Type B pancreatic cell (in vitro differentiated cells): ENCODE results near the gene CUX1. TPM values are rescaled to one million over a fixed set of nuclear protein-coding genes. Genes with fewer than 3 reads are reported as not detected.

Source experiments
- DNase-seq: peaks from one replicate; pipeline ENCODE4 v3.0.0; 2021; ENCODE audit warnings: mixed read lengths; ENCODE audit not compliant: unreplicated experiment; ENCODE audit errors: extremely low spot score
- H3K27ac Mint-ChIP-seq: 2 replicates; pipeline ENCODE4 v1.8.0; 2021; ENCODE audit warnings: mild to moderate bottlenecking, mixed read lengths
- H3K27me3 Mint-ChIP-seq: 2 replicates; pipeline ENCODE4 v1.8.0; 2021; ENCODE audit warnings: mixed read lengths
- H3K36me3 Mint-ChIP-seq: 2 replicates; pipeline ENCODE4 v1.8.0; 2021; ENCODE audit warnings: mixed read lengths
- H3K4me1 Mint-ChIP-seq: one replicate; pipeline ENCODE4 v1.8.0; 2021; ENCODE audit warnings: mixed read lengths; ENCODE audit not compliant: unreplicated experiment
- H3K4me3 Mint-ChIP-seq: 2 replicates; pipeline ENCODE4 v1.8.0; 2021; ENCODE audit warnings: mild to moderate bottlenecking, mixed read lengths
- H3K9me3 Mint-ChIP-seq: 2 replicates; pipeline ENCODE4 v1.8.0; 2021; ENCODE audit warnings: mixed read lengths
- CTCF ChIP-seq: fragments of 200-600 bp; sonication (generic); conservative IDR thresholded peaks from 2 replicates; pipeline ENCODE4 v1.5.0; 2021; ENCODE audit warnings: antibody characterized with exemption, mild to moderate bottlenecking
- total RNA-seq: library from RNA; stranded (reverse); gene quantifications from 2 replicates; pipeline ENCODE4 v1.2.1, GENCODE V29; 2021; ENCODE audit warnings: low replicate concordance

CUX1 gene
- total RNA-seq, 1 donor from 2014 or later, result 76.4 TPM

- no peak overlapping the region for H3K27ac Mint-ChIP-seq
- H3K4me3 Mint-ChIP-seq, result peak overlapping the region; percentile 82
- no peak for DNase-seq
- no peaks in the 10 kb centered on the region for H3K9me3 Mint-ChIP-seq
- TF ChIP-seq CTCF, result no peak
- H3K27me3 Mint-ChIP-seq, result no peaks in the 10 kb centered on the region
- H3K36me3 Mint-ChIP-seq, result no peaks in the 10 kb centered on the region
- H3K4me1 Mint-ChIP-seq, result peaks cover 25% of the 10 kb centered on the region
Measured at GRCh38 chr7:102287111-102287980, 469.9 kb downstream of the CUX1 start.

- Mint-ChIP-seq H3K9me3 (no peaks in the 10 kb centered on the region), H3K4me1 (peaks cover 25% of the 10 kb centered on the region), H3K27ac (no peak overlapping the region), H3K36me3 (no peaks in the 10 kb centered on the region), H3K27me3 (no peaks in the 10 kb centered on the region), H3K4me3 (peak overlapping the region; percentile 82)
- no peak for TF ChIP-seq CTCF
- DNase-seq, result no peak
Measured at GRCh38 chr7:102287981-102288278, 470.5 kb downstream of the CUX1 start.

GRCh38 chr7:102288285-102288930, 471.0 kb downstream of the CUX1 start:
- no peak for DNase-seq
- no peak for TF ChIP-seq CTCF
- peak overlapping the region; percentile 63 for H3K27ac Mint-ChIP-seq

GRCh38 chr7:102289057-102289456, 471.6 kb downstream of the CUX1 start:
- no peak for TF ChIP-seq CTCF
- H3K4me1 Mint-ChIP-seq, result peaks cover 25% of the 10 kb centered on the region
- H3K9me3 Mint-ChIP-seq, result no peaks in the 10 kb centered on the region
- H3K27ac Mint-ChIP-seq, result no peak overlapping the region
- H3K4me3 Mint-ChIP-seq, result peak overlapping the region; percentile 82
- H3K27me3 Mint-ChIP-seq, result no peaks in the 10 kb centered on the region
- H3K36me3 Mint-ChIP-seq, result no peaks in the 10 kb centered on the region
- DNase-seq, result no peak

More at GRCh38 chr7:102288285-102288930, 471.0 kb downstream of the CUX1 start:
- H3K4me1 Mint-ChIP-seq, result peaks cover 25% of the 10 kb centered on the region
- H3K4me3 Mint-ChIP-seq, result peak overlapping the region; percentile 82
- no peaks in the 10 kb centered on the region for H3K9me3 Mint-ChIP-seq
- no peaks in the 10 kb centered on the region for H3K27me3 Mint-ChIP-seq
- no peaks in the 10 kb centered on the region for H3K36me3 Mint-ChIP-seq

GRCh38 chr7:102291056-102291915, 473.9 kb downstream of the CUX1 start:
- peak overlapping the region; percentile 26 for H3K27ac Mint-ChIP-seq
- H3K4me3 Mint-ChIP-seq, result peak overlapping the region; percentile 61
- TF ChIP-seq CTCF, result no peak
- peaks cover 26% of the 10 kb centered on the region for H3K4me1 Mint-ChIP-seq
- DNase-seq, result no peak
- H3K27me3 Mint-ChIP-seq, result no peaks in the 10 kb centered on the region
- no peaks in the 10 kb centered on the region for H3K36me3 Mint-ChIP-seq
- no peaks in the 10 kb centered on the region for H3K9me3 Mint-ChIP-seq
